Measurements from ENCODE around the gene GORASP2. TPM values are rescaled to one million over a fixed set of nuclear protein-coding genes. Genes with fewer than 3 reads are reported as not detected.

Gene GORASP2
- total RNA-seq, 1 experiment from 2014 or later, result 45.2 TPM

- Histone ChIP-seq H3K27ac (no peak overlapping the region), H3K9me3 (replicated peaks) (no peaks in the 10 kb centered on the region), H3K27me3 (replicated peaks) (no peaks in the 10 kb centered on the region), H3K4me3 (no peak overlapping the region), H3K4me1 (replicated peaks) (no peaks in the 10 kb centered on the region), H3K36me3 (peaks cover 44% of the 10 kb centered on the region)
- DNase-seq (ENCODE audit: low read depth in 1 of 2, low spot score in 2 of 2), result no peak
Observed at GRCh38 chr2:171013851-171014250, 84.8 kb downstream of the GORASP2 start.

- H3K4me3 ChIP-seq, result no peak overlapping the region
- peaks cover 4% of the 10 kb centered on the region for H3K4me1 ChIP-seq (replicated peaks)
Observed at GRCh38 chr2:171016125-171016524, 87.1 kb downstream of the GORASP2 start.

More at GRCh38 chr2:171016125-171016524, 87.1 kb downstream of the GORASP2 start:
- Histone ChIP-seq H3K9me3 (replicated peaks) (no peaks in the 10 kb centered on the region), H3K27me3 (replicated peaks) (no peaks in the 10 kb centered on the region), H3K27ac (no peak overlapping the region), H3K36me3 (peaks cover 29% of the 10 kb centered on the region)
- no peak for DNase-seq (ENCODE audit: low read depth in 1 of 2, low spot score in 2 of 2)

Other genes with a start within 250 kb of the GORASP2 start
- 4.3 and 5.2 TPM in 2 replicates for gene SP5, start 213.9 kb upstream of the GORASP2 start, total RNA-seq (2014; rRNA removed; shearing (Covaris generic))
- not detected in 2 replicates for gene ERICH2, start 158.9 kb upstream of the GORASP2 start, total RNA-seq (2014; rRNA removed; shearing (Covaris generic))
- gene GAD1, start 112.4 kb upstream of the GORASP2 start, total RNA-seq (2014; rRNA removed; shearing (Covaris generic)), result 0.21 and 2.8 TPM in 2 replicates
- 11.5 and 20.4 TPM in 2 replicates for gene TLK1, start 231.6 kb downstream of the GORASP2 start, total RNA-seq (2014; rRNA removed; shearing (Covaris generic))